Colon (tissue), 2 donors: Measurements from ENCODE around the gene TLCD3B.

Source experiments
- FAIRE-seq: peaks from 2 replicates; lab custom pipeline; 2012; peaks lifted over from hg19 to GRCh38; lab: Jason Lieb, UNC
- donor health status: control.
- donor health status: control.

The TLCD3B gene, protein sequence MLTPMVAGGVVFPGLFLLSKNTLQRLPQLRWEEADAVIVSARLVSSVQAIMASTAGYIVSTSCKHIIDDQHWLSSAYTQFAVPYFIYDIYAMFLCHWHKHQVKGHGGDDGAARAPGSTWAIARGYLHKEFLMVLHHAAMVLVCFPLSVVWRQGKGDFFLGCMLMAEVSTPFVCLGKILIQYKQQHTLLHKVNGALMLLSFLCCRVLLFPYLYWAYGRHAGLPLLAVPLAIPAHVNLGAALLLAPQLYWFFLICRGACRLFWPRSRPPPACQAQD

DNA sequence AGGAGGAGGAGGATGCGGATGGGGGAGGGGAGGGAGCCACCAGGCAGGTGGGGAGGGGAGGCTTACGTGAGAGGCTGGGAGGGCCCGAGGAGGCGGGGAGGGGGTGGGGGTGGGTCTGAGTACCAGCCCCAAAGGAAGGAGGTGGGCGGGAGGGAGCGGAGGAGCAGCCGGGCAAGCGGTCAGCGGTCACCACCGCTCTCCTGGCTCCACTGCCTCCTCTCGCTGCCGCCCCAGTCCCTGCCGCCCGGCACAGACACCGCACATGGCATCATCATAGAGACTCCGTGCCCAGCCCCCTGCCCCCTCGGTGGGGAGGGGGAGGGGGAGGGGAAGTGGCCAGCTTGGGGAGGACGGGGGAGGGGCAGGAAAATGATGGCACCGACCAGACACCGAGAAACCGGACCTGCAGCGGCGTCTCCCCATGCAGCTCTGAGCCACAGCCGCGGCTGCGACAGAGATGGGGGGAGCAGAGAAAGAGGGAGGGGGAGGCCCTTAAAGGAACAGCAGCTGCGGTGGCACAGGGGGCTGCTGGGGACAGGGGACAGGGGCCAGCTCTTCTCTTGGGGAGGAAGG, at the start of gene TLCD3B:
TLCD3B (minus strand) TSS at position 431 of the 573 bp plus-strand sequence. CDS start 744 bp downstream, outside the sequence.
- no peak for FAIRE-seq

DNA sequence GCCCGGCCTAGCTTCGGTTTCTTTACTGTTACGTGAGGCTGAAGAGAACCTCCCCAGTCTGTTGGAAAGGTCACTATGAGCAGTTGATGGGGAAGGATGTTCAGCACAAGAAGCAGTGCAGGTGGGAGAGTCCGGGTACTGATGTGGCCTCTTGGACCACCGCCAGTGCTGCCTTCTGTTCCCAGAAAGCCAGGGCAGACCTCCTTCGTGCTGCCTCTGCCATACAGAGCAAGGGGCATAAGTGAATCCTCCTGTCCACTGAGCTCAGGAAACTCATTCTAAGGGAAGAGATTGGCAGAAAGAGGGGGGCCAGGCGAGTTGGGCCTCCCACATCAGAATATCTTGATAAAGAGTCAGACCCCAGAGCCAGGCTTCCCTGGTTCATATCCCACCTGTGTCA, 48.4 kb upstream of the TLCD3B start:
- FAIRE-seq, result no peak

DNA sequence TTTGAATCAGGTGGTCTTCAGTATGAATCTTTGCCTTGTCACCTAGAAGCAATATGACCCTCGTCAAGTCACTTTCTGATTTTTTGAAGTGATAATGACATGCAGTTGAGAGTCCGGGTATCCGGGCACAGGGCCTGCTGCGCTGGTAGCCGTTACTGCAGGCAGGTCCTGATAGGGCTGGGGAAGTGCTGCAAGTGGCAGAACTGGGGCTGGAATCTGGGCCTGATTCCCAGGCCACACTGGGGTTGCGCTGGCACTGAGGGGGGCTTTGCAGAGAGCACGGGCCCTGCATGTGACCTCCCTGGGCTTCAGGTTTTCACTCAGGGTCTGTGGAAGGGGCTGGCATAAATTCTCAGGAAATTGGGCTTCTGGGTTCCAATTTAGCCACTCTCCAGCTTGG, 47.7 kb upstream of the TLCD3B start:
- FAIRE-seq, result no peak

DNA sequence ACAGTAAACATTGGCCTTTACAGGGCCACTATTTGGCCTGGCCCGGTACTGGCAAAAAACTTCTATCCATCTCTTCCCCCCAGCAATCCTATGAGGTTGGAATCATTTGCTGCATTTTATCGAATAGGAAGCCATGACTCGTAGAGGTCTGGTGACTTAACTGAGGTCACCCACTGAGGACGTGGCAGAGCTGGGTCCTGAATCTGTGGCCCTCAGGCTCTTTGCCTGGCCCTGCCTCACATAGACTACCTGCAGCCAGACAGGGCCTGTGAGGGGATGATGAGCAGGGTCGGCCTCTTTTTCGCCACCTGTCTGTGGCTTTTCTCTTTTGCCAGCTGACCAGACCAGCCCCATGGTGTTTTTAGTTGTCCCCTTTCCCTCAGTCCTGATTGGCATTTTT, 46.6 kb upstream of the TLCD3B start:
- no peak for FAIRE-seq

DNA sequence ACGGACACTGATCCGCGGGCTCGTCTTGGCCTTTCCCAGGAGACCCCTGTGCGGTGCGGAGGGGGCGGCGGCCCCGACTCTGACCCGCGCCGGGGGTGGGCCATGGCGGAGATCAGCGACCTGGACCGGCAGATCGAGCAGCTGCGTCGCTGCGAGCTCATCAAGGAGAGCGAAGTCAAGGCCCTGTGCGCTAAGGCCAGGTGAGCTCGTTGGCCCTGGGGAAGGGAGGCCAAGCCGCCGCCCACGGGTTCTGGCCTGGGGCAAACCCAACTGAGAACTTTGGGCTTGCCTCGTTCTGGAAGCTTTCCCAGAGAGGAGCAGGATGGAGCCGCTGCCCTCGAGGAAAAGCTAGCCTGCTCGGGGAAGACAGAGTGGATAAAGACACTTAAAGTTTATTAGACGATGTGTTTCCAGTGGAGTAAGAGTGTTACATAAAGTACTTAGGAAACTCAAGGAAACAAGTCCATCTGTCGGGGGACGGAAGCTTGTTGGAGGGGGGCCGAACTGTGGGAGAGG, 45.3 kb upstream of the TLCD3B start:
- no peak for FAIRE-seq

DNA sequence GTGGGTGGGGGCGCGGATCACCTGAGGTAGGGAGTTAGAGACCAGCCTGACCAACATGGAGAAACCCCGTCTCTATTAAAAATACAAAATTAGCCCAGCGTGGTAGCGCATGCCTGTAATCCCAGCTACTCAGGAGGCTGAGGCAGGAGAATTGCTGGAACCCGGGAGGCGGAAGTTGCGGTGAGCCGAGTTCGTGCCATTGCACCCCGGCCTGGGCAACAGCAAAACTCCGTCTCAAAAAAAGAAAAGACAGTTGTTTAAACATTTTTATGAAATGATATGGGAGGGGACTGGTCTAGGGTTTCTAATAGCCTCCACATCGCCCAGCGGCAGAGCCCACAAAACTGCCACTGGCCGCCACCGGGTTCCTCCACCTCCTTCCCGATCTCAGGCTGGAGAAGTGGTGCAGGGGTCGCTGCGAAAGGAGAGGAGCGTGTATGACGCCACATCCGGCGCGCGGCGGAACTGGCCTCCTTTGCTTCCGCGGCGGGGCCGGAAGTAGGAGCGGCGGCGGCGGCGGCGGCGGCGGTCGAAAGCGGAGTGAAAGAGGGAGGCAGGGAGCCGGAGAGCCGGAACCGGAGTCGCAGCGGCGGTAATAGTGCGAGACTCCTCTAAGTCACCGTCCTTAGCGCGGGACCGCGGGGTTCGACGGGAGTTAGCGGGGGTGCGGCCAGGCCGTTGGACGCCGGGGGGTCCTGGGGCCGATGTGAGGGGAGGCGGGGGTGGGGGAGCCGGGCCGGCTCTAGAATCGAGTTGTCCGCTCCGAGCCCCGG, 44.6 kb upstream of the TLCD3B start, which contains the start of gene PPP4C:
PPP4C (plus strand) TSS at position 492 of the 773 bp plus-strand sequence. CDS start 384 bp downstream, outside the sequence.
- FAIRE-seq, result no peak

DNA sequence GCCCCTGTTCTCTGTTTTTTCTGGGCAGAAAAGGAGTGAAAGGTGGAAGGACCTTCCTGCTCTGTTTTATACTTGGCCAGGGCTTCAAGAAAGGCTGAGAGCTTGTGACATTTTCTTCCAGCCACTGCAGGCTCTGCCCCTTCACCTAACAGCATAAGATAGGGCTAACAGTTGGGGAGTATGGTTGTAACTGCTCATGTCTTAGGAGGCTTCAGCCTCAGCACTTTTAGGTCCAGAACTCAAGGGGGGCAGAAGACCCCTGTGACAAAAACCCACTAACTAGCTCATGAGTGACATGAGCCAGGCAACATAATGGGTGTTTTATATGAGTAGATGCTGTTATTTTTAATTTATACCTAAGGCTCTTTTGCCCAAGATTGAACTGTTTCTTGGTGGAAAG, 39.4 kb upstream of the TLCD3B start:
- no peak for FAIRE-seq

DNA sequence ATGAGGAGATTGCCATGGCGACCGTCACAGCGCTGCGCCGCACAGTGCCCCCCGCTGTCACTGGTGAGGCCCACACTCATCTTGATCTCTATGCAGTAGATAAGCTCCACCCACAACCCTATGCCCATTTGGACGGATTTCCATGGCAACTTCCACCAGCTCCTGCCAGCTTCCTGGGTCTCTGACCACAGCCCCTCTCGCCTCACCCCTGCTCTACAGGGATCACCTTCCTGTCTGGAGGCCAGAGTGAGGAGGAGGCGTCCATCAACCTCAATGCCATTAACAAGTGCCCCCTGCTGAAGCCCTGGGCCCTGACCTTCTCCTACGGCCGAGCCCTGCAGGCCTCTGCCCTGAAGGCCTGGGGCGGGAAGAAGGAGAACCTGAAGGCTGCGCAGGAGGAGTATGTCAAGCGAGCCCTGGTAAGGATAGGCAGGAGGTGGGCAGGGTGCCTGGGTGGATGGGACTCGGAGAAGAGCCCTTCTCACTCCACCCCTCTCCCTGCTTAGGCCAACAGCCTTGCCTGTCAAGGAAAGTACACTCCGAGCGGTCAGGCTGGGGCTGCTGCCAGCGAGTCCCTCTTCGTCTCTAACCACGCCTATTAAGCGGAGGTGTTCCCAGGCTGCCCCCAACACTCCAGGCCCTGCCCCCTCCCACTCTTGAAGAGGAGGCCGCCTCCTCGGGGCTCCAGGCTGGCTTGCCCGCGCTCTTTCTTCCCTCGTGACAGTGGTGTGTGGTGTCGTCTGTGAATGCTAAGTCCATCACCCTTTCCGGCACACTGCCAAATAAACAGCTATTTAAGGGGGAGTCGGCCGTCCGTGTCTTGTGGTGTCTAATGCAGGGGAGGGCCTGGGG, 38.8 kb upstream of the TLCD3B start:
- no peak for FAIRE-seq

DNA sequence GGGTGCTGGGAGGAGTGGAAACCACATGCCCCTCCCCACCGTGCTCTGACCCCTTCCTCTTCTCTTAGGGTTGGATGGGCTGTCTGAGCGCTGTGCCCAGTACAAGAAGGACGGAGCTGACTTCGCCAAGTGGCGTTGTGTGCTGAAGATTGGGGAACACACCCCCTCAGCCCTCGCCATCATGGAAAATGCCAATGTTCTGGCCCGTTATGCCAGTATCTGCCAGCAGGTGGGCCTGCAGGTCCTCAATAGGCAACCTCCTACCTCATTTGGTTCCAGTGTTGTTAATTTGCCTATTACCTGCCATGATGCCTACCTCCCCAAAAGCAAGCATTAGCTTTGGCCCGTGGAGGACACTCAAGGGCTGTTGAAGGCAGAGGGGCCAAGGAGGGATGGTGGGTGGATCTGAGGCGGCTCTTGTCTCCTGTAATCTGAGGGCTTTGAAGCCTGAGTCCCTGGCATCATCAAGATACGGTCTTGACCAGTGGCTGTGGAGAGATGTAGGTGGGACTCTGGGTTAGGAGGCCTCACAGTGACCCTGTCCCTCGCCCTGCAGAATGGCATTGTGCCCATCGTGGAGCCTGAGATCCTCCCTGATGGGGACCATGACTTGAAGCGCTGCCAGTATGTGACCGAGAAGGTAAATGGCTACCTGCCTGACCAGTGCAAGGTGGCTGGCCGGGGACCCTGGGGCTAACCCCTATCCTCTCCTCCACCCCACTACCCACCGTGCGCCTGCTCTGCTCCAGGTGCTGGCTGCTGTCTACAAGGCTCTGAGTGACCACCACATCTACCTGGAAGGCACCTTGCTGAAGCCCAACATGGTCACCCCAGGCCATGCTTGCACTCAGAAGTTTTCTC, 37.9 kb upstream of the TLCD3B start:
- no peak for FAIRE-seq

DNA sequence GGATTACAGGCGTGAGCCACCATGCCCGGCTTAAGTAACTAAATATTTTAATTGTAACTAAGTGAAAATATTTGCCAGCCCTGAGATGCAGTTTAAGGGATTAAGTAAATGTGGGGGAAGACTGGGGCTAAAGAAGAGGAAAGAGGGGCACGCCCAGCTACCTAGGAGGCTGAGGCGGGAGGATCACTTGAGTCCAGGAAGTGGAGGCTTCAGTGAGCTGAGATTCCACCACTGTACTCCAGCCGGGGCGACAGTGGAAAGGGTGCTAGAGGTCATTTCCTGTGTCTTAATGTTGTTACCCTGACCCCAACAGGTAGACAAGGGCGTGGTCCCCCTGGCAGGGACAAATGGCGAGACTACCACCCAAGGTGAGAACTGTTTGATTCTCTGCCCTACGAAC, 37.3 kb upstream of the TLCD3B start:
- FAIRE-seq, result no peak

DNA sequence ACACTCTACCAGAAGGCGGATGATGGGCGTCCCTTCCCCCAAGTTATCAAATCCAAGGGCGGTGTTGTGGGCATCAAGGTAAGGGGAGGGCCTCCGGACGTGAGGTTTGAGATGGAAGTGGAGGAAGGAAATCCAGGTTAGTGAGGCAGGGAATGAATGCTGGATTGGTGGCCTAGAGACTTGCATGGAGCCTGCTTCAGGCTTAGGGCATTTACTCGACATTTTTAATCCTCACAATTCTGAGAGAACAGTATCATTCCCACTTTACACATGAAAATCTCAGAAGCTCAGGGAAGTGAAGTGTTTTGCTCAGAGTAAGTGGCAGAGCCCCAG, 36.5 kb upstream of the TLCD3B start:
- no peak for FAIRE-seq

DNA sequence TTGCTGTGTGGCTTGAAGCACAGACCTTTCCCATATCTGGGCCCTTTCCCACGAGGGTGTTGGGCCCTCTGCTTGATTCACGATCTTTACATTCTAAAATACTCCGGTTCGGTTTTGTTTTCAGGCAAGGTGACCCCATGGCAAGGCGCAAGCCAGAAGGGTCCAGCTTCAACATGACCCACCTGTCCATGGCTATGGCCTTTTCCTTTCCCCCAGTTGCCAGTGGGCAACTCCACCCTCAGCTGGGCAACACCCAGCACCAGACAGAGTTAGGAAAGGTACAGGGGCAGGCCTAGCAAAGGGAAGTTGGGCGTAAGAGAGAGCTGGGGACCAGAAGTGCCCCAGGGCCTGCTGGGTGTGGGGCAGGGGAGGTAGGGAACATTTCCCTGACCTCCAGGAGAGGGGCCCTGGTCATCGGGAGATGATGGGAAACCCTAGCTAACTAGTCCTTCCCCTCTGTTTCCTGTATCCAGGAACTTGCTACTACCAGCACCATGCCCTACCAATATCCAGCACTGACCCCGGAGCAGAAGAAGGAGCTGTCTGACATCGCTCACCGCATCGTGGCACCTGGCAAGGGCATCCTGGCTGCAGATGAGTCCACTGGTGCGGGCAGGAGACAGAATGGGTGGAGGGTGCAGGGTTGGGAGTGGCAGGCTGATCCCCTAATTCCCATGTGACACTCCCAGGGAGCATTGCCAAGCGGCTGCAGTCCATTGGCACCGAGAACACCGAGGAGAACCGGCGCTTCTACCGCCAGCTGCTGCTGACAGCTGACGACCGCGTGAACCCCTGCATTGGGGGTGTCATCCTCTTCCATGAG, 35.9 kb upstream of the TLCD3B start:
- FAIRE-seq, result no peak

DNA sequence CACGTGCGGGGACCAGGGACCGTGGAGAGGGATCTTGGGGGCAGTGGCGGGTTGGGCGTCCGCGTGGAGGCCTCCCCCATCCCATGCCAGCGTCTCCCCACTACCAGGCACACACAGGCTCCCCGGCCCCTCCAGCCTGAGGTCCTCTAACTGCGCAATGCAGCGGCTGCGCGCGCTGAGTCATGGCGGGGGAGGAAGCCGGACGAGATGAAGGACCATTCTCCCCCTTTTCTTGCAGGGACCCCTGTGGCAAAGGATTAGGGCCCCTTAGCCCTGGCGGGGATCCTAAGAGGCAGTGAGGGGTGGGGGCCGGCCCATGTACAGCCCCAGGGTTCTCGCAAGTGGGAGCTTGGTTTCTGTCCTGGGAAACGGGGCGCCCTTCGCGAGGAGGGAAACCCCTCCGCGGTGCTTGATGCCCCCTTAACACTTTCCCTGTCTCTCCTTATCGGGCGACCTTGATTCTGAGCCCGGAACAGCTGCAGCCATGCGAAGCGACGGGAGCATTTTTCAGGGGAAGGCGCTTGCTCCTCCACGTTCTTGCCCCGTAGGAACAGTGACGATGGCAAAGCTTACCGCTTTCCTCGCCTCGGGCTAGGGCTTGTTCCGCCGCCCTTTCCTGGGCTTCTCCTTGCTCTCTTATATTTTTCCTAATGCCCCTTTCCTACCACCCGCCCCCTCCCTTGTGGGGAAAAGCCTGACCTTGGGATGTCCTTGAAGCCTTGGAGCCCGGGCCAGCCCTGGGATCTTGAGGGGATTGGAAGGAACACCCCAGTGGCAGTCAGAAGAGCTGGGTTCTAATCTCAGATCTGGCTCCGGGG, 35.1 kb upstream of the TLCD3B start:
- no peak for FAIRE-seq

DNA sequence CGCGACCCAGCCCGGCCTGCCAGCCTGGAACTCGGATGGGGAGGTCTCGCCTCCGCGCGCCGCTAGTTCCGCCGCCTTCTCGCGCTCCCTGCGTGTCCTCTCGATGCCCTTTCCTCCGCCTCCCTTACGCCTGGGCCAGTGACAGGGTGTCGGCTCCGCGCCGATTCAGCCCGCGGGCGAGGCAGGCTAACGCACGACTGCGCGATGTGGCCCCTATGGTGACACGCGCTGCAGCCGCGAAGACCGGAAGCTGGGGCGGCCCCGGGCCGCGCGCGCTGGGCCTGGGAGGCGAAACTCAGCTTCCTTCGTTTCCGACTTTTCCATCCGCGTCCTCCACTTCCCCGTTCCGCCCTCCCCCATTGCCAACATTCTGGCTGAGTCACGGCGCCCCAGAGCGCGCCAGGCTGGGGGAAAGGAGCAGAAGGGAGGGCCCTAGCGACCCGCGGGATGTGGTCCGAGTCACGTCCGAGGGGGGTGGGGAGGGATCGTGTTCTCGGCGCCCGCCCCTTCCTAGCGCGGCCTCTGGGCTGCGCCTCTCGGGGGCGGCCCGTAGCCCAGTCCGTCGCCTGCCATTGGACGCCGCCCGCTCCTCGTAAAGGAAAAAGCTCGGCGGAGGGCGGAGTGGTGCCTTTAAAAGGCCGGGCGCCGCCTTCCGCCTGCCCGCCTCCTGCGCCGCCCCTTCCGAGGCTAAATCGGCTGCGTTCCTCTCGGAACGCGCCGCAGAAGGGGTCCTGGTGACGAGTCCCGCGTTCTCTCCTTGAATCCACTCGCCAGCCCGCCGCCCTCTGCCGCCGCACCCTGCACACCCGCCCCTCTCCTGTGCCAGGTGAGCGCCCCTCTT, 34.3 kb upstream of the TLCD3B start, which contains the start of gene ALDOA:
ALDOA (plus strand) TSS at position 659 of the 841 bp plus-strand sequence. CDS start 1,138 bp downstream, outside the sequence.
- no peak for FAIRE-seq

DNA sequence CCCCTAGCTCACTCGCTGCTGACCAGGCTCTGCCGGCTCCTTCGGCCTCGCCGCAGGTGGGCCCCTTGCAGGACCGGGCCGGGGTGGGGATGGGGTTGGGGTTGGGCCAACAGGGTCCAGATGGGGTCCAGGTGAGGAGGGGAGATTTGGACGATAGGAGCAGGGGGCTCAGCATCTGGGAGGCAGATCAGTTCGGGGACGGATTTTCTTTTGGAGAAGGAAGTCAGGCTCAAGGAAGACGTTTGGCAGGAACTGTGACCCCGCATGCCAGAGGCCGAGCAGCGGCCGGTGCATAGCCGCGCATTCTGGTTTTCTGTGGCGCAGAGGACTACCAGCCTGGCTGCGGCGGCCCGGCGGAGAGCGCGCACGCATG, 33.6 kb upstream of the TLCD3B start:
- FAIRE-seq, result no peak

DNA sequence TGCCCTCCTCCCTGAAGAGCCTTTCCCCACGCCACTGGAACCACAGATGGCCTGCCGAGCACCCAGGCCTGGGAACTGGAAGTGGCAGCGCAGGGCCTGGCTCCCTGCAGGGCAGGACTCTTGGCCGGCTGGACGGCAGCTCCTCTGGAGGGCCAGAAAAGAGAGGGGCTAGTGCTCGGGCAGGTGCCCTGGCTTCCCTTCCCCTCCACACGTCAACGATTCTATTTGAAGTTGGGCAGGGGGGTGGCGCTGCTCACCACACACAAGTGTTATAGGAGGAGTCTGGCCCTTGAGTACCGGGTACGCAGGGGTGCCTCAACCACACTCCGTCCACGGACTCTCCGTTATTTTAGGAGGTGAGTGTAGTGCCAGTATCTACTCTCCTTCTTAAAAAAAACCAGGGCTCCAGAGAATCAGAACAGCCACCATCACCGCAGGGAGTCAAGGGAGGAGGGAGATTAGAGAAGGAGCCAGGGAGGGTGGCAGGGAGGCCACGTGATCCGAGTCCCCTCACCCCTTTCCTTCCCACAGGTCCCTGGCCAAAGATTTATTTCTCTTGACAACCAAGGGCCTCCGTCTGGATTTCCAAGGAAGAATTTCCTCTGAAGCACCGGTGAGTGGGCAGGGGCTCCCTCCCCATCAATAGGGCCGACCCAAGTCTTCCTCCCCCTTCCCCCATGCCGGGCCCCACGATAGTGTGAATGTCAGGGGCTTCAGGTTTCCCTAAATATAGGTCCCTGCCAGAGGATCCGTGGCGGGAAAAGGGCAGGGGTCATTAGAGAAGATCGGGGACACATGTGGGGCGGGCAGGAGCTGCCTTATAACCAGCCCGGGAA, 33.0 kb upstream of the TLCD3B start:
- FAIRE-seq, result no peak

DNA sequence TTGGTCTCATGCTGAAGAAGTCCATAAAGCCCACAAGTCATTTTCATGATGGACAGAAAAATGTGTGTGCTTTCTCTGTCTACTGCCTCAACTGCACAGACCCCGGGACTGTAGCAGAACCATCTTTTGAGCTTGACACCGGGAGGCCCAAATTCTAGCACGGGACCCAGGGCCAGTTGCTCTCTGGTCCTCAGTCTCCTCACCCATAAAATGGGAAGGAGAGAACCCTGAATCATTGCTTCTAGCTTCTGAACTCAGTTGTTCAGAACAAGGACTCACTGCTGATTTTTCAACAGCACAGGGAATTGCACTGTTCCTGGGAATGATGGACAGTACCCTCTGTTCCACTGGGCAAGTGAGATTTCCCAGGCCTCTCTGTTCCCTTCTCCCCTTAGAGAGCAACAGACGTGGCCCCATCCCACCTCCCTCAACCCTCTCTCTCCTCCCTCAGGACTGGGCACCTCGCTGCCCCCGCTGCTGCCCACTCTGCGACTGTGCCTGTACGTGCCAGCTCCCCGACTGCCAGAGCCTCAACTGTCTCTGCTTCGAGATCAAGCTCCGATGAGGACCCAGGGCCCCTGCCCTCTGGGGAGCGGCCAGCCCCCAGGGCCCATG, 32.3 kb upstream of the TLCD3B start:
- no peak for FAIRE-seq
